ENCODE results near the gene ANXA4.

GRCh38 chr2:69817729-69818501 lies 76.0 kb downstream of the ANXA4 start:
- TF ChIP-seq EZH2 (IDR thresholded peaks at IDR 0.05; ENCODE audit: low read length, unreplicated experiment) (no peak), CTCF (conservative IDR thresholded peaks at IDR 0.05; ENCODE audit: low read depth, low read length) (no peak), EZH2phosphoT487 (IDR thresholded peaks at IDR 0.05; ENCODE audit: borderline replicate concordance, low read length) (no peak)

All from PC-3 (cell line).